SU-DHL-6 (cell line): ENCODE results near the gene HSPA2.

ENCODE experiments used
- EZH2phosphoT487 ChIP-seq: fragments of 200-600 bp; sonication (generic), shearing (Covaris generic); conservative IDR thresholded peaks from 2 replicates; pipeline ENCODE4 v1.6.1; 2018; ENCODE audit warnings: mild to moderate bottlenecking, antibody characterized with exemption, low read length, moderate library complexity, mixed read lengths
- TF ChIP-seq, protein P1 (sequence below): fragments of 200-600 bp; sonication (generic); IDR thresholded peaks from one replicate; pipeline ENCODE4 v1.5.1; 2017; ENCODE audit warnings: antibody characterized with exemption, mild to moderate bottlenecking, low read length, moderate library complexity; ENCODE audit not compliant: insufficient read depth, poor library complexity, severe bottlenecking

DNA sequence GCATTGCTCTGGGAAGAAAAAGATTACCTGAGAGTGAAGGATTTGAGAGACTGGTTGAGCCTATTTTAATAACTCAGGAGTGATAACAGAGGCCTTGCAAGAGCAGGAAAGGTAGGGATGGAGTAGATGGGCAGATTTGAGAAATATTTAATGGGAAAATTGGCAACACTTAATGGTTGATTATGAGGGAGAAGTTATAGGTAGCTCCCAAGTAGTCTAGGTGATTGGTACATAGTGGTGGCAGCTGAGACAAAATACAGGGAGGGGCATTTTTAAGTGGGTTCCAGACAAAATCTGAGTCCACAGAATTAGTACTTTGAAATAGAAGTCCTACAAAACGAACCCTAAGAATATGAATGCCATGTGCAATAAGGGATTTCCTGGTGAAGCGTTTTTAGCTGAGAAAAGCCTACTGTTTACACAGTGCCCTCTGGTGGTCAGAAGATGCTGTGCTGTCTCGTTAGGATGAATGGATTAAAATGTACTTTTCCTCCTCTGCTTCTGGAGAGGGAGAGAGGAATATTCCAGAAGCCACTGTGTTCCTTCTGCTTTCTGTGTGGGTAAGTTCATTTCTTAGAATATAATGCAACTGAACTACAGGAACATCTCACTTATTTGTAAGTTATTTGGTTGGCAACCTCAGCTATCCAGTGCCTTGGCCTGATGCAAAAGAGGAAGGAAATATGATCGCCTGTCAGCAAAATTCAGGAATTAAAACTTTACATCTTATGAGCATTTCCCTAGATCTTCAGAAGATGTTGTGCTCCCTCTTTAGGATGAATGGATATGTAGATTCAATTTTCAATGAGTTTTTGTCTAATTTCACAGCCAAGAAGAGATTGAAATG lies 29.5 kb upstream of the HSPA2 start:
- TF ChIP-seq, protein P1, sequence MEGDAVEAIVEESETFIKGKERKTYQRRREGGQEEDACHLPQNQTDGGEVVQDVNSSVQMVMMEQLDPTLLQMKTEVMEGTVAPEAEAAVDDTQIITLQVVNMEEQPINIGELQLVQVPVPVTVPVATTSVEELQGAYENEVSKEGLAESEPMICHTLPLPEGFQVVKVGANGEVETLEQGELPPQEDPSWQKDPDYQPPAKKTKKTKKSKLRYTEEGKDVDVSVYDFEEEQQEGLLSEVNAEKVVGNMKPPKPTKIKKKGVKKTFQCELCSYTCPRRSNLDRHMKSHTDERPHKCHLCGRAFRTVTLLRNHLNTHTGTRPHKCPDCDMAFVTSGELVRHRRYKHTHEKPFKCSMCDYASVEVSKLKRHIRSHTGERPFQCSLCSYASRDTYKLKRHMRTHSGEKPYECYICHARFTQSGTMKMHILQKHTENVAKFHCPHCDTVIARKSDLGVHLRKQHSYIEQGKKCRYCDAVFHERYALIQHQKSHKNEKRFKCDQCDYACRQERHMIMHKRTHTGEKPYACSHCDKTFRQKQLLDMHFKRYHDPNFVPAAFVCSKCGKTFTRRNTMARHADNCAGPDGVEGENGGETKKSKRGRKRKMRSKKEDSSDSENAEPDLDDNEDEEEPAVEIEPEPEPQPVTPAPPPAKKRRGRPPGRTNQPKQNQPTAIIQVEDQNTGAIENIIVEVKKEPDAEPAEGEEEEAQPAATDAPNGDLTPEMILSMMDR: peak; percentile 93
- TF ChIP-seq EZH2phosphoT487: no peak
